ENCODE measurements around the gene GALNT11.
"Not testable (repeated sequence)": the region's sequence is repeated elsewhere in the genome, so short reads cannot be mapped to it uniquely, and the experiment has no call there.

Gene GALNT11

DNA sequence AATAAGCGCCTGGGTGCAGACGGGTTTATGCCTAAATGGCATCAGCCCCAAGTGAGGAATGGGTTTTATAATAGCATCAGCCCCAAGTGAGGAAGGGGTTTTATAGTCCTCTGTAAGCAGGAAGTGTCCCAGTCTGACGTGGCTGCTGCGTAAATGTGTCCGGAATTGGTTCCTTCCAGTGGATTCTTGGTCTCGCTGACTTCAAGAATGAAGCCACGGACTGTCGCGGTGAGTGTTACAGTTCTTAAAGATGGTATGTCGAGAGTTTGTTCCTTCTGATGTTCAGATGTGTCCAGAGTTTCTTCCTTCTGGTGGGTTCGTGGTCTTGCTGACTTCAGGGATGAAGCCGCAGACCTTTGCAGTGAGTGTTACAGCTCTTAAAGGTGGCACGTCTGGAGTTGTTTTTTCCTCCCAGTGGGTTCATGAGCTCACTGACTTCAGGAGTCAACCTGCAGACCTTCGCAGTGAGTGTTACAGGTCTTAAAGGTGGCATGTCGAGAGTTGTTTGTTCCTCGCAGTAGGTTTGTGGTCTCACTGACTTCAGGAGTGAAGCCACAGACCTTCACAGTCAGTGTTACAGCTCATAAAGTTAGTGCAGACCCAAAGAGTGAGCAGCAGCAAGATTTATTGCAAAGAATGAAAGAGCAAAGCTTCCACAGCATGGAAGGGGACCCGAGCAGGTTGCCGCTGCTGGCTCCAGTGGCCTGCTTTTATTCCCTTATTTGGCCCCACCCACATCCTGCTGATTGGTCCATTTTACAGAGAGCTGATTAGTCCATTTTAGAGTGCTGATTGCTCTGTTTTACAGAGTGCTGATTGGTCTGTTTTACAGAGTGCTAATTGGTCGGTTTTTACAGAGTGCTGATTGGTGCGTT lies 2.3 kb downstream of the GALNT11 start:
- peak; percentile 1 for DNase-seq (ENCODE audit: low spot score)

DNA sequence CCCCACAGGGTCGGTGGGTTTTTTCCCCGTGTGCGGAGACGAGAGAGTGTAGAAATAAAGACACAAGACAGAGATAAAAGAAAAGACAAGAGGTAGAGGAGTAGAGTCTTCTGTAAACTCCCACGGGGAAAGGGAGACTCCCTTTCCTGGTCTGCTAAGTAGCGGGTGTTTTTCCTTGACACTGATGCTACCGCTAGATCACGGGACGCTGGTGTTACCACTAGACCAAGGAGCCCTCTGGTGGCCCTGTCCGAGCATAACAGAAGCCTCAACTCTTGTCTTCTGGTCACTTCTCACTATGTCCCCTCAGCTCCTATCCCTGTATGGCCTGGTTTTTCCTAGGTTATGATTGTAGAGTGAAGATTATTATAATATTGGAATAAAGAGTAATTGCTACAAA lies 4.6 kb downstream of the GALNT11 start:
- peak; percentile 6 for DNase-seq (ENCODE audit: low spot score)

DNA sequence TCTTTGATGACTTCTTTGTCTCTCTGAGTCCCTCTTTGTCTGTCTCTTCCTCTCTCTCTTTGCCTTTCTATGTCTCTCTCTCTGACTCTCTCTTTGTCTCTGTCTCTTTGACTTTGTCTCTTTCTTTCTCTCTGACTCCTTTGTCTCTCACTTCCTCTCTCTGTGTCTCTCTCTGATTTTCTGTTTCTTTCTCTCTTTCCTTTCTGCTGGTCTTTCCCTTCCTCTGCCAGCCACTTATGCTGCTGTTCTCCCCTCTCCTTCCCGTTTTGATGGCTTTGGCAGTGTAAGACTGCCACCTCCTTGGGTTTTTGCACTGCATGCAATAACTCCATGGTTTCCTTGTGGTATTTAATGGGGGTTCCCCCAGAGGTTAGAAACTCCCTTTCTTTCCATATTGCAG lies 5.2 kb downstream of the GALNT11 start:
- not testable (repeated sequence) for DNase-seq (ENCODE audit: low spot score)

- DNase-seq (ENCODE audit: low spot score): no peak
Observed at GRCh38 chr7:152035817-152036216, 10.3 kb downstream of the GALNT11 start.

- DNase-seq (ENCODE audit: low spot score): not testable (repeated sequence)
Observed at GRCh38 chr7:152038410-152038809, 12.9 kb downstream of the GALNT11 start.

DNA sequence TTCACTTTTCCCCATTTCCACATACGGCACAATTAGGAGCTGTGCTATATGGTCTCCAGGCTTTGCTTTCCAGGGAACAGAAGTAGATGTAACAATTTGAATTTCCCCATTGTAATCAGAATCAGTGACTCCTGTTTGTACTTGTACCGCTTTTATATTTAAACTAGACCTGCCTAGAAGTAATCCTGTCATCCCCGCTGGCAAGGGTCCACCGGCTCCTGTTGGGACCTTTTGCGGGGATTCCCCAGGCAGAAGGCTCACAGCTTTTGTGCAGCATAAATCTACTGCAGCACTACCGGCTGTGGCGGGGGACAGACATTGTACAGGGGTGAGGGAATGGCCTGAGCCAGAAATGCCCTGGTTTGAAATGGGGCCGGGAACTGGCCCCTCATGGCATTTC lies 17.6 kb downstream of the GALNT11 start:
- DNase-seq (ENCODE audit: low spot score): not testable (repeated sequence)

DNA sequence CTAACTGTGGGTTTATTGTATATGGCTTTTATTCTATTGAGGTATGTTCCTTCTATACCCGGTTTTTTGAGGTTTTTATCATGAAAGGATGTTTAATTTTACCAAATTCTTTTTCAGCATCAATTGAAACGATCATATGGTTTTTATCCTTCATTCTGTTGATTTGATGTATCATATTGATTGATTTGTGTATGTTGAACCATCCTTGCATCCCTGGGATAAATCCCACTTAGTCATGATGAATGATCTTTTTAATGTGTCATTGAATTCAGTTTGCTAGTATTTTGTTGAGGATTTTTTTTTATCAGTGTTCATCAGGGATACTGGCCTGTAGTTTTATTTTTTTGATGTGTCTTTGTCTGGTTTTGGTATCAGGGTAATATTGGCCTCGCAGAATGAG lies 19.4 kb downstream of the GALNT11 start:
- not testable (repeated sequence) for DNase-seq (ENCODE audit: low spot score)

- DNase-seq (ENCODE audit: low spot score): no peak
Observed at GRCh38 chr7:152046531-152046930, 21.1 kb downstream of the GALNT11 start.

- no peak for DNase-seq (ENCODE audit: low spot score)
Observed at GRCh38 chr7:152048051-152048450, 22.6 kb downstream of the GALNT11 start.

DNA sequence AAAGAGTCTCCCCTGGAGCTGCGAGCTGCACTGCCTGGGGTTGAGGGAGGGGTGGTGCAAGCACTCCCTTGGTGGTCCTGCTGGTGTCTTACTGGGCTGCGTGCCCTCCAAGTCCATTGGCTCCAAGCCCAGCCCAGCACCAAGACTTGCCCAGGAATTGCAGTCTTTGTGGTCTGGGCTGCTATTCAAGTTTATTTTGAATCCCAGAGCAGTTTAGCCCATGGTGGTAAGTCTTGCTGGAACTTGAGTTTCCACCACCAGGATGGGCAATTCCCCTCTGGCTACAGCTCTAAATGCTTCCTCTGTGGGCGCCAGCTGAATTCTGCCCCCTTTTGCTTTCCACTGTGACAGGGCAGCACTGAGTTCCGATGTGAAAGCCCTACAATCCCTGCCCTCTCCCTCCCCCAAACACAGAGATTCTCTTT lies 25.1 kb downstream of the GALNT11 start:
- no peak for DNase-seq (ENCODE audit: low spot score)

DNA sequence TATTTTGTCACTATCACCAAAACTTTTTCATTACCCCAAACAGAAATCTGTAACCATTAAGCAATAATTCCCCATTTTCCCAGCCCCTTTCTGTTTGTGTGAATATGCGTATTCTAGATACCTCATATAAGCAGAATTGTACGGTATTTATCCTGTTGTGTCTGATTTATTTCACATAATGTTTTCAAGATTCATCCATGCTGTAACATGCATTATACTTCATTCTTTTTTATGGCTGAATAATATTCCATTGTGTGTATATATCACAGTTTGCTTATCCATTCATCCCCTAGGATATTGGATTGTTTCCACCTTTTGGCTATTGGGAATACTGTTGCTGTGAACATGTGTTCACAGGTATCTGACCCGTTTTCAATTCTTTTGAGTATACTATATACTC lies 26.5 kb downstream of the GALNT11 start:
- DNase-seq (ENCODE audit: low spot score): no peak

DNA sequence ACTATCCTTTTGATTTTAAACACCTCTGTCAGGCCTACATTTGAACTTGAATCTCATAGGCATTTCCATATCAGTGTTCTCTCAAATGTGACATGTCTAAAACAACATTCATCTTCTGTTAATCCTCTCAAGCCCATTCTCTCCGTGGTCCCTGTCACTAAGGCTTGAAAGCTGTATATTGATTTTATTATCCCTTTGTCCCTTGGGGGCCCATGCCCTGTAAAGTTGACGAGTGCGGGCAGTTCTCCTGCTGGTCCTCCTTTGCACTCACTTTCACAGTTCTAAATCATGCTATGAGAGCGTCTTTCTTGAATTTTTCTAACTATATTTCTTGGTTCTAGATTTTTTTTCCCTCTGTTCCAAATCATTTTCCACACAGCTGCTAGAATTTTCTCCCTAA lies 27.3 kb downstream of the GALNT11 start:
- DNase-seq (ENCODE audit: low spot score): no peak

DNA sequence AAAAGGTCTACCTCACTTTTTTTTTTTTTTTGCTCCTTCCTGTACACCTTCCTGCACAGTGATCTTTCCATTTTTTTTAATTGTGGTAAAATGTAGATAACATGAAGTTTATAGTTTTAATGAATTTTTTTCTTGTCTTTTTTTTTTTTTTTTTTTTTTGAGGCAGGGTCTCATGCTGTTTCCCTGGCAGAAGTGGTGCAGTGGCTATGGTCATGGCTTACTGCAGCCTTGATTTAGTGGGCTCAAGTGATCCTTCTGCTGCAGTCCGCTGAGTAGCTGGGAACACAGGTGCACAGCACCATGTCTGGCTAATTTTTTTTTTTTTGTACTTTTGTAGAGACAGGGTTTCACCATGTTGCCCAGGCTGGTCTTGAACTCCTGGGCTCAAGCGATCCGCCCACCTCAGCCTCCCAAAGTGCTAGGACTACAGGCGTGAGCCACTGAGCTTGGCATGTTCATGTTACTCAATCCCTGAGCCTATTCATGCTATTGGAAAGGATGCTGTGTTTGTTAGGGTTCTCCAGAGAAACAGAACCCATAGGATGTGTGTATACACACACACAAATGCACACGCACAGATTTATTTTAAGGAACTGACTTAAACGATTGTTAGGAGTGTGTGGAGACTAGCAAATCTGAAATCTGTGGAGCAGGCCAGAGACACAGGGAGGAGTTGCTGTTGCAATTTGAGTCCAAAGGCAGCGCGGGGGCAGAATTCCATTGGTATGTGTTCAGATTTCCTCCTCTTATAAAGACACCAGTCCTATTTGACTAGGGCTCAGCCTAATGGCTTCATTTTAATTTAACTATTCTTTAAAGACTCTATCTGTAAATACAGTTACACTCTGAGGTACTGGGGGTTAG lies 29.1 kb downstream of the GALNT11 start:
- no peak for DNase-seq (ENCODE audit: low spot score)

GRCh38 chr7:152056621-152057274 lies 31.3 kb downstream of the GALNT11 start:
- no peak for DNase-seq (ENCODE audit: low spot score)

- DNase-seq (ENCODE audit: low spot score): no peak
Observed at GRCh38 chr7:152059311-152059710, 33.8 kb downstream of the GALNT11 start.

GRCh38 chr7:152061086-152061485 lies 35.6 kb downstream of the GALNT11 start:
- not testable (repeated sequence) for DNase-seq (ENCODE audit: low spot score)

DNA sequence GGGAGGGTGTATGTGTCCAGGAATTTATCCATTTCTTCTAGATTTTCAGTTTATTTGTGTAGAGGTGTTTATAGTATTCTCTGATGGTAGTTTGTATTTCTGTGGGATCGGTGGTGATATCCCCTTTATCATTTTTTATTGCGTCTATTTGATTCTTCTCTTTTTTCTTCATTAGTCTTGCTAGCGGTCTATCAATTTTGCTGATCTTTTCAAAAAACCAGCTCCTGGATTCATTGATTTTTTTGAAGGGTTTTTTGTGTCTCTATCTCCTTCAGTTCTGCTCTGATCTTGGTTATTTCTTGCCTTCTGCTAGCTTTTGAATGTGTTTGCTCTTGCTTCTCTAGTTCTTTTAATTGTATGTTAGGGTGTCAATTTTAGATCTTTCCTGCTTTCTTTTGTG lies 37.7 kb downstream of the GALNT11 start:
- DNase-seq (ENCODE audit: low spot score): not testable (repeated sequence)

DNA sequence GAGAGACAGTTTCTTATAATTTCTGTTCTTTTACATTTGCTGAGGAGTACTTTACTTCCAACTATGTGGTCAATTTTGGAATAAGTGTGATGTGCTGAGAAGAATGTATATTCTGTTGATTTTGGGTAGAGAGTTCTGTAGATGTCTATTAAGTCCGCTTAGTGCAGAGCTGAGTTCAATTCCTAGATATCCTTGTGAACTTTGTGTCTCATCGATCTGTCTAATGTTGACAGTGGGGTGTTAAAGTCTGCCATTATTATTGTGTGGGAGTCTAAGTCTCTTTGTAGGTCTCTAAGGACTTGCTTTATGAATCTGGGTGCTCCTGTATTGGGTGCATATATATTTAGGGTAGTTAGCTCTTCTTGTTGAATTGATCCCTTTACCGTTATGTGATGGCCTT lies 38.3 kb downstream of the GALNT11 start:
- DNase-seq (ENCODE audit: low spot score): not testable (repeated sequence)

- DNase-seq (ENCODE audit: low spot score): not testable (repeated sequence)
Observed at GRCh38 chr7:152065800-152066344, 40.4 kb downstream of the GALNT11 start.

- DNase-seq (ENCODE audit: low spot score): no peak
Observed at GRCh38 chr7:152072421-152072820, 46.9 kb downstream of the GALNT11 start.

DNA sequence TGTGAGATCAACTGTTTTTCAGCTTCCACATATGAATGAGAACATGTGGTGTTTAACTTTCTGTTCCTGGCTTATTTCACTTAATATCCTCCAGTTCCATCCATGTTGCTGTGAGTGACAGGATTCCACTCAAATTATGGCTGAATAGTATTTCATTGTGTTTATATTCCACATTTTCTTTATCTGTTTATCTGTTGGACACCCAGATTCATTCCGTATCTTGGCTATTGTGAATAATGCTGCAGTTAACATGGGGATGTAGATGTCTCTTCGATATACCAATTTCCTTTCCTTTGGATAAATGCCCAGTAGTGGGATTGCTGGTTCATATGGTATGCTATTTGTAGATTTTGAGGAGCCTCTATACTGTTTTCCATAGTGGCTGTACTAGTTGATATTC lies 47.9 kb downstream of the GALNT11 start:
- no peak for DNase-seq (ENCODE audit: low spot score)

GRCh38 chr7:152074673-152075072 lies 49.2 kb downstream of the GALNT11 start:
- no peak for DNase-seq (ENCODE audit: low spot score)

Data from activated CD4-positive, alpha-beta T cell treated with anti-CD3 and anti-CD28 coated beads, Interleukin-2, Interleukin-4, amounts not matched to agents 100 ng/mL and 50 ng/mL, durations not matched to agents 16 hours and 8 hours (primary cell).